HG03139 (cell line): ENCODE measurements around the gene THAP7.
A peak's percentile ranks its signal among the peaks of the same experiment; 100 is the strongest.

Source experiments
- ATAC-seq: cut with Tn5 transposase; IDR thresholded peaks from one replicate; pipeline ENCODE4 v1.9.1; 2021; ENCODE audit not compliant: unreplicated experiment

The THAP7 gene

DNA sequence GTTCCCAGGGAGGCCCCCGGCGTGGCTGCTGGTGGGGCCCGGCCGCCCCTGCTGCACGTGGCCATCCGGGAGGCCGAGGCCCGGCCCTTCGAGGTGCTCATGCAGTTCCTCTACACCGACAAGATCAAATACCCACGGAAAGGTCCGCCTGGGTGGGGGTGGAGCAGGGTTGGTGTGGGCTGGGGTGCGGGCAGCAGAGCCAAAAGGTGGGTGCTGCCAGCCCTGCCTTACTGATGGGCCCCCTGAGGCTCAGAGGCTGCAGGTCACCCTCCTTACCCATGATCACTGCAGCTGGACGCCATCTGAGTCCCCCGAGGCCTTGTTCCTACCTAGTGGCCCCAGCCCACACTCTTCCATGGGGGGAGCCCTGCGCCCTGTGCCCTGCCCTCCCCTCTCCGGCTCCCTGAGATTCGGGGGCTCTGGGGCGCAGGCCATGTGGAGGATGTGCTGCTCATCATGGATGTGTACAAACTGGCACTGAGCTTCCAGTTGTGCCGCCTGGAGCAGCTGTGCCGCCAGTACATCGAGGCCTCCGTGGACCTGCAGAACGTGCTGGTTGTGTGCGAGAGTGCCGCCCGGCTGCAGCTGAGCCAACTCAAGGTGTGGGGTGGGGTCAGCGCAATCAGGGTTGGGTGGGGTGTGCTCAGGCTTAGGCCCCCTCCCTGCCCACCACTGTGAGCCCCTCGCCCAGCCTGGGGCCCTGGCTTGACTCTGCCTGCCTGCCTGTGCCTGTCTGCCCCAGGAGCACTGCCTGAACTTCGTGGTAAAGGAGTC is 7.6 kb downstream of the THAP7 start:
- ATAC-seq, result no peak

DNA sequence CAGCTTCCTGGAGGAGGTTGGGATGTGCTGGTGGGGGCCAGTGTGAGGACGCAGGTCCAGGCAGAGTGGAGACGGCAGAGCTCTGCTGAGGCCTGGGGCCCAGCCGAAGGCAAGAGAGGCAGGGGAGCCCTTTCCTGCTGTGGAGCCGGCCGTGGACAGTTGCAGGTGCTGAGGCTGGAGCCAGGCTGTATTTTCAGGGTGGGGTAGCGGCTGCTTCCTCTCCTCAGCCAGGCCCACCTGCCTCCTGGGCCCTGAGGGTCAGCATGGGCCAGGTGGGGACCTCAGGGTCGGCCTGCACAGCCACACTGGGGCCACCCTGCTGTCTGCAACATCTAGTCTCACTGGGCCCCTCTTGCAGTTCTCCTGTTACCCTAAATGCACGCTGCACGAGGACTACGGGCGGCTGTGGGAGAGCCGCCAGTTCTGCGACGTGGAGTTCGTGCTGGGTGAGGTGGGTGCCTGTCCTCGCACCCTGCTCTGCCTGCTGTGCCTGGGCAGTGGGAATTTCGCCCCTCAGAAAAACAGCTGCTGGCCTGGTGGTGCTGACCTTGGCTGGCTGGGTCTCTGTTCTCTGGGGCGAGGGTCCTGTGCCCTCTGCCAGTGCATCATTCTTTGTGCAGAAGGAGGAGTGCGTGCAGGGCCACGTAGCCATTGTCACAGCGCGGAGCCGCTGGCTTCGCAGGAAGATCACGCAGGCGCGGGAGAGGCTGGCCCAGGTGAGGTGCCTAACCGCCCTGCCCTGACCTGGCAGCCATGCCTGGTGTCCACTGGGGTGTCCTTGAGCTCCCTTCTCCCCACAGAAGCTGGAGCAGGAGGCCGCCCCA is 8.4 kb downstream of the THAP7 start:
- no peak for ATAC-seq

DNA sequence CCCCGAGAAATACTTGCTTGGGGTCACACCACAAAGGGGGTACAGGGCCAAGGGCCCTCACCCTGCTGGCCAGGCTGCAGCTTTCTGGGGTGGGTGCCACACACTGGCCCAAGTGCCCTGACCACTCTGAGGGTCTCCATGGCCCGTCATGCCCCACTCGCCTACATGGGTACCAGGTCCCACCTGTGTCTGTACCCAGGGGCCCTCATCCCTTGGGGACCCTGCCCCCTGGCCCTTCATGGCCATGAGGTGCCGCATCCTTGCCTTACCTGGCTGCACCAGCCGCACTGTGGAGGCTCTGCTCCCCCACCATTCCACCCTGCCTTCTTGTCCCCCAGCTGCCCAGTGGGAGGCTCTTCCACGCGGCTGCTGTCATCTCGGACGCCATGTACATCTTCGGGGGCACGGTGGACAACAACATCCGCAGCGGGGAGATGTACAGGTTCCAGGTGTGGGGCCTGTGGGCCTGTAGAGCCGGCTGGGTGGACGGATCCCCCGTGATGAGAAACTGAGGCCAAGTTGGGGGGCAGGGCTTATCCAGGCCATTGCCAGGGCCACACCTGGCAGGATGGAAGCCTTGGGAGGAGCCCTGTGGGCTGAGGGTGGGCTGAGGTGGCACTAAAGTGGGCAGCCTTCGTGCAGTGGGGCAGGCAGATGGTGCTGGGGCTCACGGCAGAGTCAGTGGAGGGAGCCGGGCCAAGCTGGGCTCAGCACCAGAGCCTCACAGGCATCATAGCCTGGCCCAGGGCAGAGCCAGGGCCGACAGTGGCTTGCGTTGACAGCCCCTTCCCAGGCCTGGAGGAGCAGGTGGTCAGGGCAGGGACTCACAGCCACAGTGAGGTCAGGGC is 9.2 kb downstream of the THAP7 start:
- ATAC-seq, result no peak

DNA sequence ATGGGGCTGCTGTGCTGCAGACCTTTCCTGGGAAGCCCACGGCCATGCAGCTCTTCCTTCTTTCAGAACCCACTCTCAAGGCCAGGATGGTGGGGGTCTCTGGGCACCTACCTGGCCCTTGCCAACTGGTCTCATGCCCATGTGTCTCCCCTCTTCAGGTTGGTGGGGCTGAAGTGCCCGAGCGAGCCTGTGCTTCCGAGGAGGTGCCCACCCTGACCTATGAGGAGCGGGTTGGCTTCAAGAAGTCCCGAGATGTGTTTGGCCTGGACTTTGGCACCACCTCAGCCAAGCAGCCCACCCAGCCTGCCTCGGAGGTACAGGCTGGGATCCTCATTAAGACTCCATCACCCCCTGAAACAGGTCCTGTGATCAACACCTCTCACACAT is 9.9 kb downstream of the THAP7 start:
- ATAC-seq, result no peak

DNA sequence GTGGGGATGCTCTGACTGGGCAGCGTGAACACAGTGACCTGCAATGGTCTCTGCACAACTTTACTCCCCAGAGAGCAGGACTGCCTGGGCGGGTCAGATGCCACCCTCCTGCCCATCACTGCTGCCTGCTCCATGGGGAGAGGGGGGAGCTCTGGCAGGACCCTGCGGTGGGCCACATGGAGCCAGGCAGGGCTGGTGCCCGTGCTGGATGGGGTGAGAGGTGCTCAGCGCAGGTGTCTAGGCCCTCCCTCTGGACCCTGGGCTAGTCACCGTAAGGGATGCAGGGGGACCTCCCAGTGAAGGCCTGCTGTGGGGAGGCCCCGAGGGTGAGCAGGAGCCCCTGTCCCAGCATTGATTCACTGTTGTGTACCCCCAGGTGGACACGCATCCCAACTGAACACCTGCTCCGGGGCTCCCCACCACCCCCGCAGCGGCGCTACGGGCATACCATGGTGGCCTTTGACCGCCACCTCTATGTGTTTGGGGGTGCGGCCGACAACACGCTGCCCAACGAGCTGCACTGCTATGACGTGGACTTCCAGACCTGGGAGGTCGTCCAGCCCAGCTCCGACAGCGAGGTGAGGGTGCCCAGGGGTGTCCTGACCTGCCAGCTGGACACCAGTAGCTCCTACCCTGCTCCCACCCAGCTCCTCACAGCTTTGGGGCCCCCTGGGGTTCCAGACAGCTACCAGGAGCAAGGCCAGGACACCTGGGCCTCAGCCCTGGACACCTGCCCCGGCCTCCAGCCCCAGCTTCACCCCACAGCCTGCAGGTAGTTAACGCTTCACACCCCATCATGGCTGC is 10.5 kb downstream of the THAP7 start:
- no peak for ATAC-seq

DNA sequence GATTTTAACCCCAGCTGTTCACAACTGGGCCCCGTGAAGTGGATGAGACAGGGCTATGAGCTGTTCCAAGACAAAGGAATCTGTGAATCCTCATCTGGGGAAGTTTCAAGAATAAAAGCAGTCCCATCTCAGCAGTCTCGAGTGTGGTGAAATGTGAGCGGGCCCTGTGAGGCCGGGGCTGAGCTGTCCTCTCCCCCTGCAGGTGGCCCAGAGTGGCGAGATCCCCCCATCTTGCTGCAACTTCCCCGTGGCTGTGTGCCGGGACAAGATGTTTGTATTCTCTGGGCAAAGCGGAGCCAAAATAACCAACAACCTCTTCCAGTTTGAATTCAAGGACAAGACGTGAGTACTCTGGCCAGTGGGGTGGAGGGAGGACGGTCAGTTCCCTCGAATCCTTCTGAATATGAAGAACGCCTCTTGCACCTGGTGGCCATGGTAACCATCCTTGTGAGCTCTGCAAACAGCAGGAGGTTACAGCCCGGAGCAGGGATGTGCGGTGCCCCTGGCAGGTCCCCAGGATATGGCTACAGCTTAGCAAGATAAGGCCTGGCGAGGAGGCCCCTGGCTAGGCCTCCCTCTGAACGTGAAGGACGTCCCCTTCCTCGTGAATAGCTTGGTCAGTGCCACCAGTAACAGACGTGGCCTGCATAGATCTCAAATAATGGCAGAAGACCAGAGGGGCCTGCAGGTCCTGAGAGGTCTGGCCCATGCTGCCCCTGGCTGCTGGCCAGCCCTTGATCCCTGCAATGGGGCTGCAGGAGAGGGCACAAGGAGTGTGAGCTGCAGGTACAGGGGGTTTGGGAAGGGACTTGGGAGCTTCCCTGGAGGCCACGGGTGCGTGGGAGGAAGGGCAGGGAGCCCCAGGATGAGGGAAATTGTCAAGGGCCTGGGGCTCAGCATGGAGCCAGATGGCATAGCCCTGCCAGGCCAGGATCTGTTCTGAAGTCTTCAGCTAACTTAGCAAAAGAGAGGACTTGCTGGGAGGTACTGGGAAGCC is 11.4 kb downstream of the THAP7 start:
- no peak for ATAC-seq

DNA sequence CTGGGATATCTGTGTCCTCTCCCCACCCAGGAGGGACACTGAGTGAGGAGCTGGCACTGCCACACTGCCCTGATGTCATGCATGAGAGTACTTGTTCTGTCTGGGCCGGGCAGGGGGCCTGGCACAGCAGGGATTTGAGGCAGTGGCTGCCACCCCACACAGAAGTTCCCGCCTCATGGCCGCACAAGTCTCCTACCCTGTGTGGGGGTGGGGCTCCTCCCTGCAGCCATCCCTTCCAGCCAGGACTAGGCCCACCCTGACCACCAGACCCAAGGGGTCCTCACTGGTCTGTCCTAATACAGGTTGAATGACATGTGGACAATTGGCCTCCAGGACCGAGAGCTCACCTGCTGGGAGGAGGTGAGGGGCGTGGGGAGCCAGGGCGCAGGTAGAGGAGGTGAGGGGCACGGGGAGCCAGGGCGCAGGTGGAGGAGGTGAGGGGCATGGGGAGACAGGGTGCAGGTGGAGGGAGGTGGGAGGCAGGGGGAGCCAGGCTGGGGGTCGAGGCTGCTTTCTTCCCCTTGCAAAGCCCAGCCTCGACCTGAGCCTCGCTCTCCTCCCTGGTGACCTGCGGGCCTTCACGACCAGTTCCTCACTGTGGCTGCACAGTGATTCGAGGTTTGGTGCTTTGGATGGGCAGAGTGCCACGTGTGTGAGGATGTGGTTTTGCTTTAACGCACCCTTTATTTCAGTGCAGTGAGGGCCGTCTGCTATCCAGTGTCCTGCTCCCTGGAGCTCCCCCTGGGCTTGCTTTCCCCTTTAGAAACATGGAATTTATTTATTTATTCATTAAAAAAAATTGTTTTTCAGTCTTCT is 12.4 kb downstream of the THAP7 start:
- no peak for ATAC-seq

DNA sequence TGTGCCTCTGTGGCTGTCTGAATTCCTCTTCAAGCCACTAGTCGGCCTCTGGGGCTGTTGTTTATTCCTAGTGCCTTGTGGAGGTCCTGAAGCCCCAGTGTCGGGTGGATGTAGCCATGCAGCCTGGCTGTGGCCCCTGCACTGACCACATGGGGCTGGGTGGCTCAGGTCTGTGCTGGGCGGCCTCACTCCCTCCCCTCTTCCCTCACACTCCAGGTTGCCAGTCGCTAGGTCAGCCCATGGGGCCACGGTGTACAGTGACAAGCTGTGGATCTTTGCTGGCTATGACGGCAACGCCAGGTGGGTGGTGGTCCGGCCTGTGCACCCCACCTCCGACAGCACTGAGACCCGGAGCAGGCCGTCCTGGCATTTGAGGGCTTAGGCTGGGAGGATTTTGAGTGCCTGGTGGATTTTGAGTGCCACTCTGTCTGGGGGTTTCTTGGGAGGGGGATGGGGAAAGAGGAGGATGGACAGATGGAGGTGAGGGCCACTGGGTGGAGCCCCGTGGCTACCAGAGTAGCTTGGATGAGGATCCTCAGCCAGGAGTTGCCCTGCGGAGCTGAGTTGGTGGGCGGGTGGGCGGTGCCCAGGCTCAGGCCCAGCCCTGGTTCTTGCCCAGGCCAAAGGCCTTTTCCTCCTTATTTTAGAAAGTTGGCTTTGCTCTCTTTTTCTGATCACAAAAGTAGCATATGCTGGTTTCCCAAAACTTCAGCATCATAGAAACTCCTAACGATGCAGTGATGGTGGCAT is 13.2 kb downstream of the THAP7 start:
- ATAC-seq, result no peak

DNA sequence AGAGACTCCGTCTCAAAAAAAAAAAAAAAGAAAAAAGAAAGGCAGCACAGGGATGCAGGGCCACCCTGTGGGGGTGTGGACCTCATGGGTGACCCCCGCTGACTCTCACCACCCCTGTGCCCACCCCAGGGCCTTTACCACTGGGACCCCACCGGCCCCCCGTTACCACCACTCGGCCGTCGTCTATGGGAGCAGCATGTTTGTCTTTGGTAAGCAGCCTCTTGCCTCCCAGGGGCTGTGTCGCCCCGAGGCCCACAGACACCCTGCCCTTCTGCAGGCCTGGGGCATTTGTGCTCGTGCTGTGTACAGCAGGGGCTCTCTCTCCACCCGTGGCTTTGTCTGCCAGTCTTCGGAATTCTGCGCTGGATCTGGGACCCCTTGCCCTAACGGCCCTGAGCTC is 14.5 kb downstream of the THAP7 start:
- no peak for ATAC-seq

DNA sequence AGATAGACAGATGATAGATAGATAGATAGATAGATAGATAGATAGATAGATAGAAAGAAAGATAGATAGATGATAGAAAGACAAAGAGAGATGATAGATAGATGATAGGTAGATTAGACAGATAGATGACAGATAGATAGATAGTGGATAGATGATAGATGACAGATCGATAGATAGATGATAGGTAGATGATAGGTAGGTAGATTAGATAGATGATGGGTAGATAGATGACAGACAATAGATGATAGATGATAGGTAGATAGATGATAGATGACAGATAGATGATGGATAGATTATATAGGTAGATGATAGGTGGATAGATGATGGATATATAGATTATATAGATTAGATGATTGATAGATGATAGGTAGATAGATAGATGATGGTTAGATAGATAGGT is 15.6 kb downstream of the THAP7 start:
- no peak for ATAC-seq

DNA sequence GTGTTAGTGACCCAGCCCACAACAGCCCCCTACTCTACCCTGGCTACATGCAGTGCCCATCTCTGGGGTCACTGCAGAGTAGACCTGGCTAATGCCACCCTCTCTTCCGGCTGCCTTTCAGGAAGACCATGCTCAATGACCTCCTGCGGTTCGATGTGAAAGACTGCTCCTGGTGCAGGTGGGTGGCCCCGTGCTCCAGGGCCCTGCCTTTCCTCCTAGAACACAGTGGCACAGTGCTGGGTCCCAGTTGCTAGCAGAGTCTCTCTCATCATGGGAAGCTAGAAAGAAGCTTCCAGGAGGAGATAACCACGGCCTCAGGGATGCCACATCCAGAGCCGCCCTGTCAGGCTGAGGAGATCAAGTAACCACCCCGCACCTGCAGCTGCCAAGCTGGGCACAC is 16.2 kb downstream of the THAP7 start:
- ATAC-seq, result no peak

DNA sequence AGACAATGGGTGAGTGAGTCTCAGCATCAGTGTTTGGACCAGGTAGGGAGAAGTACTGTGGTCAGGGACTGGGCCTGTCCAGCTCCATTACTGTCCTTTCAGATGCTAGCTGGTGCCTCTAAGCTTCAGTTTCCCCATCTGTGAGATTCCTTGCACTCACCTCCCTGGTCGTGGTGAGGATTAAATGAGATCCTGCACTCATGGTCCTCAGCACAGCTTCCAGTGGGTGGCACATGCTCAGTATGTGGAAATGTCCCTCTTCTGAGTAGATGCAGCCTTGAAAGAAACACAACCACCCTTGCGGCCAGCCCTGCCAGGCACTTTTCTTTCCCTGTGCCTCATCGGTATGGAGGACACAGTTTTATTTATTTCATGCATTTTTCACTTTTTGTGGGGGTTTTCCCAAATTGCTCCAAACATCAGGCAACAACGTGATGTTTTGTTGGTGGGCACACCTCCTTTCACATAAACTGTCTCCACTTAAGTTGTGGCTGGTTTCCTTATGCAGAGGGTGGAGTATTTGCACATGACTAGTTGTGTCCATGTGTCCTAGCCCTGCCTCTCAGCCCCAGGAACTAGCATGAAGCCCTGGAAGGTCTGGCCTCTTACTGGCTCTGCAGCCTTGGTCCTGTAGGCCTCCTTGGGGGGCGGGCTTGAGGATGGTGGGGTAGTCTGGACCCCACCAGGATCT is 18.7 kb downstream of the THAP7 start:
- ATAC-seq, result no peak

DNA sequence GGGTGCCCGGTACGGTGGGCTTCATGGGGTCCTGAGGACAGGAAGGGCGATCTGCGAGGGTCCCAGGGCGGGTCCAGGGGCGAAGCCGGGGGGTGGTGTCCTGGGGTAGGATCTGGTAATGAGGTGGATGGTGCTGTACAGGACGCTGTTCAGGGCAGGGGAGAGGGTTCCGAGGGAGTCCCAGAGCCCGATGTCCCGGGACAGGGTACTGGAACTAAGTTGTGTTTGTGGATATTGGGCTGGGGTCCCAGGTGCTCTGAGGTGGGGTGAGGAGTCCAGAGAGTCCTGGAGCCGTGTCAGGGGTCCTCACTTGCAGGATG is 19.4 kb downstream of the THAP7 start:
- ATAC-seq, result peak; percentile 16

DNA sequence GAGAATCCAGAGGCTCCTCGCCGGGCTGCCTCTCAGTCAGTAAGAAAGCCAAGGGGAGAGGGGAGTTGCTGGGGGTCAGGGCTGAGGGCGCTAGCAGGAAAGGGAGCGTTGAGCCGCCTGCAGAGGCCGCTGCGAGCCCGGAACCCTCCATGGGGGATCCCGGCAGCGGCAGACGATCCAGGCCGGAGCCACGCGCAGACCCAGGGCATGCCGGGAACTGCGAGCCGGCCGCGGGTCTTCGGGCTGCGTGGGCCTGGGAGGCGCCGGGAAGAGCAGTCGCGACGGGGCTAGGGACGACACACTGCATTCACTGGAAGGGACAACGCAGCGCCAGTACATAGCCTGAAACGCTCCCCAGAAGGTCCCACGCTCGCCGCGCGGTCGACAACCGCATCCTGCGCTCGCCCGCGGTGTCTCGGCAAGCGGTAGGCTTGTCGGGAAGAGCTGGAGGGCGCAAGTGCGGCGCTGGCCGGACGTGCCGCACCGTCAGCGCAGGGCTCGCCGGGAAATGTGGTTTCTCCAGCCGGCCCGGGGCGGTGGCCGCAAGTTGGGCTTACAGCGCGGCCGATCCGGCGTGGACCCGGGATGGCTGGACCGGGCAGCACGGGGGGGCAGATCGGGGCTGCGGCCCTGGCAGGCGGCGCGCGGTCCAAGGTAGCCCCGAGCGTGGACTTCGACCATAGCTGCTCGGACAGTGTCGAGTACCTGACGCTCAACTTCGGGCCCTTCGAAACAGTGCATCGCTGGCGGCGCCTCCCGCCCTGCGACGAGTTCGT is 19.9 kb downstream of the THAP7 start, which contains the start of gene LZTR1:
TSS of gene LZTR1 (plus strand) at position 511 of the 776 bp plus-strand sequence. CDS start at position 586, 75 bp downstream.
- peak; percentile 71 for ATAC-seq

DNA sequence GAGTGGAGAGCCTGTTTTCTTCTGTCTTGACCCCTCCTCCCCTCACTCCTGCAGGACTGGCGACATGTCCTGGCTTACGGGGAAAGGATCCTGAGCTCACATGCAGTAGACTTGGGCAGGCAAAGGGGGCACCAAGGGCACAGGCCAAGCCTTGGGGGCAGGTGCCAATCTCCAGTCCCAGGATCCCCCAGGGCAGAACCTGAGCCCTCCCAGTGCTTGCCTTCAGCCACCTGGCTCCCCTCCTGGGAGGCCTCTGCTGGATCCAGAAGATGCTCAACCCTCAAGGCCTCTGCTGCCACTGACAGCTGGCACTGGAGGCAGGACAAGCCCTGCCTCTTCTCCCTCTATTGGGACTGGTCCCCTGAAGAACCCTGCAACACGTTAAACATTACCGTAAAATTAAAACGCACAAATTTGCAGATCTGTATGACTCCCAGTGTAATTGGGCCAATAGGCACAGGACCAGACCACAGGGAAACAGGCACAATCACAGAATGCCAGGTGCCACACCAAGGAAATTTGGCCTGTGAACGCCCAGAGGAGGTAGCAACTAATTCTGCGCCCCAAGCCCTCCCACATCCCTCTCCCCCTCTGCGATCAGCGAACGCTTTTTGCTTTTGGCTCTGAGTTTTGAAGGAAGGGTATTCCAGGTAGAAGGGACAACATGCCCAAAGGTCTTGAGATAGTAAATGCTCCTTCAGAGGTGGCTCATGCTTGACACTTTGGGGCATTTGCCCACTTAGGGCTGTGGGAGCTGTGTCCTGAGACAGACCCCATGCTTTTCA is 20.8 kb downstream of the THAP7 start:
- ATAC-seq, result no peak

DNA sequence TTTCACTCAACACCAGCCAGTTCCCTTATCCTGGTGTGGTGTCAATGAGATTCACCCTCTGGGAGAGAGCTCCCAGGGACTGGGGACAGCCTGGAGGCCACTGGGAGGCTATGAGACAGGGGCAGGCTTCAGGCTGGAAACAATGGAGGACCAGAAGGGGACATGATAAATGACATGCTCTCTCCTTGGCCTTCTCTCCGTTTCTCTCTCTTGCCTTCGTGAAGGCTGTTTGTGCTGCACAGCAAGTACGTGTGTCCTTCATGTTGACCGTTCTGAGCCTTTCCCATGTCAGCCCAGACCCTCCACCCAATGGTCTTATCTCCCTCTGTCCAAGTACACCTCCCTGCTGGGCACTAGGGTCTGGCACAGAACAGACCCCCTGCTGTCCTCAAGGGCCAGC is 21.4 kb downstream of the THAP7 start:
- no peak for ATAC-seq
